Measurements from ENCODE around the gene DNAAF1.

DNAAF1 gene

GRCh38 chr16:84120023-84120422 lies 25.1 kb upstream of the DNAAF1 start:
- H3K27ac ChIP-seq (ENCODE audit: low read depth in 2 of 2, low read length in 2 of 2), result no peak overlapping the region
- H3K4me1 ChIP-seq (ENCODE audit: control insufficient read depth in 2 of 2, insufficient read depth in 2 of 2, low read length in 2 of 2), result peaks cover 13% of the 10 kb centered on the region in 2 donors
- peaks cover 4 to 9% of the 10 kb centered on the region in 2 donors for H3K36me3 ChIP-seq (ENCODE audit: control insufficient read depth in 2 of 2, insufficient read depth in 2 of 2, low read length in 2 of 2)
- no peak overlapping the region for H3K9ac ChIP-seq (ENCODE audit: low read depth in 1 of 2, low read length in 2 of 2)
- H3K4me3 ChIP-seq (ENCODE audit: low read length in 2 of 2), result no peak overlapping the region
- H3K9me3 ChIP-seq (ENCODE audit: control insufficient read depth in 2 of 2, low read length in 2 of 2), result no peaks in the 10 kb centered on the region
- H3K27me3 ChIP-seq (ENCODE audit: control insufficient read depth in 2 of 2, insufficient read depth in 2 of 2, low read length in 2 of 2), result no peaks in the 10 kb centered on the region

GRCh38 chr16:84121007-84121406 lies 24.1 kb upstream of the DNAAF1 start:
- Histone ChIP-seq H3K27me3 (ENCODE audit: control insufficient read depth in 2 of 2, insufficient read depth in 2 of 2, low read length in 2 of 2) (no peaks in the 10 kb centered on the region), H3K27ac (ENCODE audit: low read depth in 2 of 2, low read length in 2 of 2) (no peak overlapping the region), H3K9ac (ENCODE audit: low read depth in 1 of 2, low read length in 2 of 2) (no peak overlapping the region), H3K36me3 (ENCODE audit: control insufficient read depth in 2 of 2, insufficient read depth in 2 of 2, low read length in 2 of 2) (peaks cover 4 to 9% of the 10 kb centered on the region in 2 donors), H3K4me1 (ENCODE audit: control insufficient read depth in 2 of 2, insufficient read depth in 2 of 2, low read length in 2 of 2) (peaks cover 7% of the 10 kb centered on the region in 2 donors), H3K9me3 (ENCODE audit: control insufficient read depth in 2 of 2, low read length in 2 of 2) (no peaks in the 10 kb centered on the region), H3K4me3 (ENCODE audit: low read length in 2 of 2) (no peak overlapping the region)

- Histone ChIP-seq H3K9ac (ENCODE audit: low read depth in 1 of 2, low read length in 2 of 2) (no peak overlapping the region), H3K9me3 (ENCODE audit: control insufficient read depth in 2 of 2, low read length in 2 of 2) (no peaks in the 10 kb centered on the region), H3K27me3 (ENCODE audit: control insufficient read depth in 2 of 2, insufficient read depth in 2 of 2, low read length in 2 of 2) (no peaks in the 10 kb centered on the region), H3K36me3 (ENCODE audit: control insufficient read depth in 2 of 2, insufficient read depth in 2 of 2, low read length in 2 of 2) (peaks cover 6 to 13% of the 10 kb centered on the region in 2 donors), H3K4me3 (ENCODE audit: low read length in 2 of 2) (no peak overlapping the region), H3K27ac (ENCODE audit: low read depth in 2 of 2, low read length in 2 of 2) (no peak overlapping the region), H3K4me1 (ENCODE audit: control insufficient read depth in 2 of 2, insufficient read depth in 2 of 2, low read length in 2 of 2) (no peaks in the 10 kb centered on the region)
These were observed 20.6 kb upstream of the DNAAF1 start for GRCh38 chr16:84124257-84125073.

GRCh38 chr16:84131117-84131516 lies 14.0 kb upstream of the DNAAF1 start:
- Histone ChIP-seq H3K27ac (ENCODE audit: low read depth in 2 of 2, low read length in 2 of 2) (no peak overlapping the region), H3K36me3 (ENCODE audit: control insufficient read depth in 2 of 2, insufficient read depth in 2 of 2, low read length in 2 of 2) (peaks cover 6 to 12% of the 10 kb centered on the region in 2 donors), H3K4me1 (ENCODE audit: control insufficient read depth in 2 of 2, insufficient read depth in 2 of 2, low read length in 2 of 2) (no peaks in the 10 kb centered on the region), H3K9me3 (ENCODE audit: control insufficient read depth in 2 of 2, low read length in 2 of 2) (no peaks in the 10 kb centered on the region), H3K9ac (ENCODE audit: low read depth in 1 of 2, low read length in 2 of 2) (no peak overlapping the region), H3K4me3 (ENCODE audit: low read length in 2 of 2) (no peak overlapping the region), H3K27me3 (ENCODE audit: control insufficient read depth in 2 of 2, insufficient read depth in 2 of 2, low read length in 2 of 2) (no peaks in the 10 kb centered on the region)

- H3K27ac ChIP-seq (ENCODE audit: low read depth in 2 of 2, low read length in 2 of 2), result no peak overlapping the region
These were observed 12.4 kb upstream of the DNAAF1 start for GRCh38 chr16:84132527-84133285.

GRCh38 chr16:84136331-84137125 lies 8.6 kb upstream of the DNAAF1 start:
- no peaks in the 10 kb centered on the region for H3K4me1 ChIP-seq (ENCODE audit: control insufficient read depth in 2 of 2, insufficient read depth in 2 of 2, low read length in 2 of 2)

More at GRCh38 chr16:84132527-84133285, 12.4 kb upstream of the DNAAF1 start:
- H3K4me1 ChIP-seq (ENCODE audit: control insufficient read depth in 2 of 2, insufficient read depth in 2 of 2, low read length in 2 of 2), result no peaks in the 10 kb centered on the region
- peaks cover 3 to 12% of the 10 kb centered on the region in 2 donors for H3K36me3 ChIP-seq (ENCODE audit: control insufficient read depth in 2 of 2, insufficient read depth in 2 of 2, low read length in 2 of 2)
- no peak overlapping the region for H3K4me3 ChIP-seq (ENCODE audit: low read length in 2 of 2)
- H3K9ac ChIP-seq (ENCODE audit: low read depth in 1 of 2, low read length in 2 of 2), result no peak overlapping the region
- no peaks in the 10 kb centered on the region for H3K9me3 ChIP-seq (ENCODE audit: control insufficient read depth in 2 of 2, low read length in 2 of 2)
- no peaks in the 10 kb centered on the region for H3K27me3 ChIP-seq (ENCODE audit: control insufficient read depth in 2 of 2, insufficient read depth in 2 of 2, low read length in 2 of 2)

GRCh38 chr16:84137287-84137686 lies 7.8 kb upstream of the DNAAF1 start:
- H3K4me3 ChIP-seq (ENCODE audit: low read length in 2 of 2), result no peak overlapping the region
- H3K27ac ChIP-seq (ENCODE audit: low read depth in 2 of 2, low read length in 2 of 2), result no peak overlapping the region
- H3K9ac ChIP-seq (ENCODE audit: low read depth in 1 of 2, low read length in 2 of 2), result no peak overlapping the region
- H3K27me3 ChIP-seq (ENCODE audit: control insufficient read depth in 2 of 2, insufficient read depth in 2 of 2, low read length in 2 of 2), result no peaks in the 10 kb centered on the region
- H3K9me3 ChIP-seq (ENCODE audit: control insufficient read depth in 2 of 2, low read length in 2 of 2), result no peaks in the 10 kb centered on the region
- H3K36me3 ChIP-seq (ENCODE audit: control insufficient read depth in 2 of 2, insufficient read depth in 2 of 2, low read length in 2 of 2), result no peaks in the 10 kb centered on the region
- no peaks in the 10 kb centered on the region for H3K4me1 ChIP-seq (ENCODE audit: control insufficient read depth in 2 of 2, insufficient read depth in 2 of 2, low read length in 2 of 2)

More at GRCh38 chr16:84136331-84137125, 8.6 kb upstream of the DNAAF1 start:
- Histone ChIP-seq H3K27me3 (ENCODE audit: control insufficient read depth in 2 of 2, insufficient read depth in 2 of 2, low read length in 2 of 2) (no peaks in the 10 kb centered on the region), H3K4me3 (ENCODE audit: low read length in 2 of 2) (no peak overlapping the region), H3K36me3 (ENCODE audit: control insufficient read depth in 2 of 2, insufficient read depth in 2 of 2, low read length in 2 of 2) (no peaks in the 10 kb centered on the region), H3K9me3 (ENCODE audit: control insufficient read depth in 2 of 2, low read length in 2 of 2) (no peaks in the 10 kb centered on the region), H3K27ac (ENCODE audit: low read depth in 2 of 2, low read length in 2 of 2) (no peak overlapping the region), H3K9ac (ENCODE audit: low read depth in 1 of 2, low read length in 2 of 2) (no peak overlapping the region)

GRCh38 chr16:84137769-84138357 lies 7.2 kb upstream of the DNAAF1 start:
- Histone ChIP-seq H3K9me3 (ENCODE audit: control insufficient read depth in 2 of 2, low read length in 2 of 2) (no peaks in the 10 kb centered on the region), H3K4me3 (ENCODE audit: low read length in 2 of 2) (no peak overlapping the region), H3K4me1 (ENCODE audit: control insufficient read depth in 2 of 2, insufficient read depth in 2 of 2, low read length in 2 of 2) (no peaks in the 10 kb centered on the region), H3K36me3 (ENCODE audit: control insufficient read depth in 2 of 2, insufficient read depth in 2 of 2, low read length in 2 of 2) (no peaks in the 10 kb centered on the region), H3K27ac (ENCODE audit: low read depth in 2 of 2, low read length in 2 of 2) (no peak overlapping the region), H3K27me3 (ENCODE audit: control insufficient read depth in 2 of 2, insufficient read depth in 2 of 2, low read length in 2 of 2) (no peaks in the 10 kb centered on the region), H3K9ac (ENCODE audit: low read depth in 1 of 2, low read length in 2 of 2) (no peak overlapping the region)

- no peak overlapping the region for H3K27ac ChIP-seq (ENCODE audit: low read depth in 2 of 2, low read length in 2 of 2)
- H3K36me3 ChIP-seq (ENCODE audit: control insufficient read depth in 2 of 2, insufficient read depth in 2 of 2, low read length in 2 of 2), result no peaks in the 10 kb centered on the region
- H3K27me3 ChIP-seq (ENCODE audit: control insufficient read depth in 2 of 2, insufficient read depth in 2 of 2, low read length in 2 of 2), result no peaks in the 10 kb centered on the region
- H3K9ac ChIP-seq (ENCODE audit: low read depth in 1 of 2, low read length in 2 of 2), result no peak overlapping the region
- no peaks in the 10 kb centered on the region for H3K4me1 ChIP-seq (ENCODE audit: control insufficient read depth in 2 of 2, insufficient read depth in 2 of 2, low read length in 2 of 2)
- H3K4me3 ChIP-seq (ENCODE audit: low read length in 2 of 2), result no peak overlapping the region
- no peaks in the 10 kb centered on the region for H3K9me3 ChIP-seq (ENCODE audit: control insufficient read depth in 2 of 2, low read length in 2 of 2)
These were observed 6.6 kb upstream of the DNAAF1 start for GRCh38 chr16:84138500-84138823.

Data from mucosa of rectum (tissue), 2 donors.